HG03097 (cell line): ENCODE results near the gene GID4.

Source experiments
- ATAC-seq: cut with Tn5 transposase; IDR thresholded peaks from one replicate; pipeline ENCODE4 v1.9.1; 2021; ENCODE audit not compliant: unreplicated experiment, low FRiP score

The GID4 gene

GRCh38 chr17:18093616-18094408 lies 54.6 kb downstream of the GID4 start:
- no peak for ATAC-seq

- ATAC-seq: no peak
Measured at GRCh38 chr17:18094409-18094807, 55.2 kb downstream of the GID4 start.

DNA sequence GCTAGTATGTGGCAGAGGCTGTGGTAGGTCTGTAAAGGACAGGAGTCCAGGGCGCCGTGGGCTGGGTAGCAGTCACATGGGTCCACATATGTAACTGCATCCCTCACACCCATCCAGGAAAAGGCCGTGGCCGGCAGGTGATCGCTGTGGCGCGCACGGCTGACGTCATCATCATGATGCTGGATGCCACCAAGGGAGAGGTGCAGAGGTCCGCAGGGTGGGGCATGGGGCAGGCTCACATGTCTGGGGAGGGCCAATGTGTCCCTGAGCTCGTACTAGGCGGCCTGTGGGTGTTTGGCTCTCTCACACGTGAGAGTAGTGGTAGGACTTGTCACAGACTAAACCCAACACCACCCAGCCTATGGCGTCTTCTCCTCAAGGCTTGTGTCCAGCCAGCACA lies 60.3 kb downstream of the GID4 start:
- no peak for ATAC-seq

- ATAC-seq: no peak
Measured at GRCh38 chr17:18100616-18101015, 61.4 kb downstream of the GID4 start.

DNA sequence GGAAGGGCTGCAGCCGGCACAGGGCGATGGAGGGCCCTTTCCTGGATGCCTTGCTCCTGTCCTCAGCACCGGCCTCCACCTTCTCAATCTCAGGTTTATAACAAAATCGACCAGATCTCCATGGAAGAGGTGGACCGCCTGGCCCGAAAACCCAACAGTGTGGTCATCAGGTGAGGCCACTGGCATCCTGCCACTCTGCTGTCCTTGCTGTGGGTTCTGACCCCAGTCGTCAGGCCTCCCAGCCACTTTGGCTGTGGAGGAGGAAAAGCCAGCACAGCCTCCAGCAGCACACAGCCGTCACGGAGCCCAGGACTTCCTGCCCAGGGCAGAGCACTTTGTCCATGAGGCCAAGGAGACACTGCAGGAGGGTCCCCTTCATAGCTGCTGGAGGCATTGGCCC lies 62.6 kb downstream of the GID4 start:
- ATAC-seq: no peak

DNA sequence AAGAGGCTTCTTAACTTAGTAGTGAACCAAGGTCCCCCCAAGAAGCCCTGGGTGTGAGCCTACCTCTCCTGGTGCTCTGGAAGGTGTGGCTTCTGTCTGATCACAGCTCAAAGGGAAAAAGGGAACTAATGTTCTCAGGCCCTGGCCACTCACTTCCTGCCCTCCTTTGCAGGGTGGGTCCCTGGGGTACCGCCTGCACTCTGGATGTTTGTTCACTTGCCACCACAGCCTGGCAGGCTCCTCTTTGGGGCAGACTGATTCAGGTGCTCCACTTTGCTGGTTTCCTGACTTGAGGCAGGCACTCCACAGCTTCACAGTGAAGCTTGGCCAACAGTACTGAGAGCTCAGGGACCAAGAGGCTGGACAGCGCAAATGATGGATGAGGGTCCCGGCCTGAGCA lies 63.4 kb downstream of the GID4 start:
- no peak for ATAC-seq

DNA sequence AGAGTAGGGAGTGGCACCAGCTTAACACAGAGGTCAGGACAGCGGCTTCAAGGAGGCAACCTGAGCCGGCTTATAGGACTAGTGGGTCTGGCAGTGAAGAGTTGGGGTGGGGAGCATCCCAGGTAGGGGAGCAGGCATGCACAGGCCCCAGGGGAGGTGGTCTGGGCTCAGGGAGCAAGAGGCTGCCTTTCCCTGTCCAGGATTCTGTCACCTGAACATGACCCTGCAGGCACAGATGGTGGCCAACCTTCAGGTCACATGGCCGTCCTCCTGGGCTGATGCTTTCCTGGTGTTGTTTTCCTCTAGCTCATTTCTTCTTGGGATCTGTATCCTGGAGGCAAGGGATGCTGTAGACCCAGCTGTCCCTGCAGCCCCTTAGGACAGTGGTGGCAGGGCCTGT lies 65.8 kb downstream of the GID4 start:
- ATAC-seq: no peak

GRCh38 chr17:18105595-18105994 lies 66.4 kb downstream of the GID4 start:
- ATAC-seq: no peak

DNA sequence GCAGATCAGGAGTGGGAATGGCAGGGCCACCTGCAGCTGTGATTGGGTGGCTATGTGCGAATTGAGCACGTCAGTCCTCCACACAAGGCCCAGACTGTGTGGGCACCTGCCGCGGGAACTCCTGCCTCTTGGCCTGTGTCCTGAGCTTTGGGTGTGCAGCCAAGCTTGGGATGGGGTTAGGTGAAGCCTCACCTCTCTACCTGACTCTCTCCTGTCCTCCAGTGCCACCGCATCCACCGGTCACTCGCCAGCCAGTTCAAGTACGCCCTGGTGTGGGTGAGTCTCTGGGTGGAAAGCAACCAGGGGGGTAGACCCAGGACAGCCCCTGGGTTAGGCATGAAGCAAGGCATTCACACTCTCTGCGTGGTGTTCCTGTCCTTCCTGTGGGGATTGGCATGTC lies 67.0 kb downstream of the GID4 start:
- no peak for ATAC-seq

DNA sequence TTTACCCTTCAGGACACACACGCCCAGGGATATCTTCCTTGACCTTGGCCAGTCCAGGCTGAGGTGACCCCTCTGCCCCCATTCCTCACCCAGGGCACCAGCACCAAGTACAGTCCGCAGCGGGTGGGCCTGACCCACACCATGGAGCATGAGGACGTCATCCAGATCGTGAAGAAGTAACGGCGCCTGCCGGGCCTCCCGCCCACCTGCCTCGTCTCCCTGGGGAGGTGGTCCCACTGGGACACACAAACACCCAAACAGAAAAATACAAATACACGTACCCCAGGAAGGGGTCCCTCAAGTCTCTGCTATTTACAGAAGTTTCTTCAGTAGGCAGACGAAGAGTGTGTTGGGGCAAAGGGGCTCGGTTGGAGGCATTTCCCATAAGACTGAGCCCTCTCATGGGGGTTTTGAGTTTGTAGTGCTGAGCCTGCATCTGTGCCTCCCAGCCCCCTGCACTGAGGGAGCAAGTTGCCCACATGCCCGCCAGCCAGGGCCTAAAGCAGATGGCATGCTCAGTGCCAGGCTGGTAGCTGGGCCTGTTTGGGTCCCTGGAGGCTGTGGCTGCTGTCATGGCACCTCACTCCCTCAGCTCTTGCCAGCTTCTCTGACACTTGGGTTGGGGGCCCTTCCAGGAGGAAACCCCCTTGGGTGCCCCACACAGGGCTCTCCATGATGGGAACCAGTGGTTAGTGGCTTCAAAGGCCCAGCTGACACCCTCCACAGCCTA lies 68.0 kb downstream of the GID4 start:
- no peak for ATAC-seq

DNA sequence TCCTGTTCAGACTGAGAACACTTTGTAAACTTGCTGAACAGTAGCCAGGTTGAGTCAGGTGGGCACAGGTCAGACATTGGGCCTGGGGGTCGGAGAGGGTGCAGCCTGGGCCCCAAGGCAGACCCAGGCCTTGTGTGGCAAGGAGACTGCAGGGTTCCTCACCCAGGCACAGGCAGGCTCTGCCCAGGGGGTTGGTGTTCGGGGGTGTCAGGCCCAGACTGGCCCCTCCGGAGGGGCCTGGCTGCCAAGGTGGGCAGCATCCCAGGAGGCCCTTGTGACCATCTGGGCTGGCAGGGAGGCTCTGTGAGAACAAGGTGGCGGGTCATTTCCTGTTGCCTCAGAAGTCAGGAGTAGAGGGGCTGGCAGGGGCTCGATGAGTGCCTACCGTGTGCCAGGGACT lies 68.8 kb downstream of the GID4 start:
- no peak for ATAC-seq

DNA sequence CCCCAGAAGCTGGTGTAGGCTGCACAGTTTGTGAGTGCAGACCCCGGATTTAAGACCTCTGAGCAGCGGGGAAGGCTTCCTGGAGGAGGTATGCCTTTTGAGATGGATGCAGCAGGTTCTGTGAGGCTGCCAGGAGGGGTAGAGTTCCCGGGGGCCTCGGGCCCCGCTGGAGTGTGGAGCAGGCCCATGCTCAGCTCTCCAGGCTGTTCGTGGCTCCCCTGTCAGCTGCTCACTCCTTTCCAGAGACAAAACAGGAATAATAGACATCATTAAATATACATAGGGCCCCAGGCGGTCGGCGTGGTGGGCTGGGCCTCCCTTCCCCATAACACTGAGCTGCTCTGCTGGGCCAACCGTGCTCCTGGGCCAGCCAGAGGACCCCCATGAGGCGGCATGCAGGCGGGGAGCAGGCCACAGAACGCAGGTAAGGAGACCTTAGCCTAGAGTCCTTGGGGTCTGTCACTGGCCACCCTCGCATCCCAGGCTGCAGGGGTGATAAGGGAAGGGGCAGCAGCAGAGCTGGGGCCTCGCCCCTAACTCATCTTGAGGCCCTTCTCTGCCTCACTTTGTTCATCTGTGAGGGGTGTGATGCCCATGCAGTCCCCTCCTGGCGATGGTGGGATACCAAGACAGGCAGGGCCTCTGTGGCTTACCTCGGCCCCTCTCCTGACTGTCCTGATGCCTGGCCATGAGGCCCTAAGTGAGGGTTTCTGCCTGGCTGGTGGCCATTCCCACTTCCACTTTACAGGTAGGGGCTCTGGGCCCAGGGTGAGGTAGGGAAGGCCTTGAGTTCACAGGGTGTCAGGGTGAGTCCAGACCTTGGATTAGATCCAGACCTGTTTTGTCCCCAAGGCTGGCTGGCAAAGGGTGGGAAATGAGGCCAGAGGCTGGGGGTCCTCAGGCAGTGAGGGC lies 69.4 kb downstream of the GID4 start, which contains the start of gene MYO15A:
MYO15A (plus strand) TSS at position 356 of the 912 bp plus-strand sequence. CDS start 10,045 bp downstream, outside the sequence.
- ATAC-seq: no peak

- ATAC-seq: no peak
Measured at GRCh38 chr17:18109935-18110485, 70.8 kb downstream of the GID4 start.

DNA sequence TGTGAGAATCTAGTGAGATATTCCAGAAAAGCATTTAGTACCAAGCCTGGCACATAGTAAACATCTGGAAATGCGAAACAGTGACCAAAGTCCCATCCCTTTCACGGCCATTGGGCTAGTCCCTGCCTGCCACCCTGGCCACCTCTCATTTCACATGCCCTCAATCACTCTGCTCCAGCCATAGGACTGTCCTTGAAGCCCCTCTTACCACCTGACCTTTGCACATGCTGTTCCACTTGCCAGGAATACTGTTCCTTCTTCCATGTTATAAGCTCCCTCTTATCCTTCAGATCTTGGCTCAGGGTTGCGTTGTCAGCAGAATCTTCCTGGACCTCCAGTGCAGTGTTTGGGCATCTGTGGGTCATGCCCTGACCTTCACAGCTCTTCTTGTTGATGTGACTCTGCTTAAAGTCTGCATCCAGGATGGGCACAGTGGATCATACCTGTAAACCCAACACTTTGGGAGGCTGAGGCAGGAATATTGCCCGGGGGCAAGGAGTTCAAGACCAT lies 71.5 kb downstream of the GID4 start:
- ATAC-seq: no peak

GRCh38 chr17:18111330-18111971 lies 72.2 kb downstream of the GID4 start:
- ATAC-seq: no peak

- no peak for ATAC-seq
Measured at GRCh38 chr17:18115517-18115916, 76.3 kb downstream of the GID4 start.

- no peak for ATAC-seq
Measured at GRCh38 chr17:18116078-18116477, 76.9 kb downstream of the GID4 start.

- no peak for ATAC-seq
Measured at GRCh38 chr17:18117533-18117932, 78.3 kb downstream of the GID4 start.
